GM18508 (cell line): ENCODE results near the gene C1QA.

ENCODE experiments used
- ATAC-seq: cut with Tn5 transposase; IDR thresholded peaks from one replicate; pipeline ENCODE4 v1.9.1; 2021; ENCODE audit warnings: moderate number of reproducible peaks; ENCODE audit not compliant: insufficient read depth, unreplicated experiment

Gene C1QA, protein sequence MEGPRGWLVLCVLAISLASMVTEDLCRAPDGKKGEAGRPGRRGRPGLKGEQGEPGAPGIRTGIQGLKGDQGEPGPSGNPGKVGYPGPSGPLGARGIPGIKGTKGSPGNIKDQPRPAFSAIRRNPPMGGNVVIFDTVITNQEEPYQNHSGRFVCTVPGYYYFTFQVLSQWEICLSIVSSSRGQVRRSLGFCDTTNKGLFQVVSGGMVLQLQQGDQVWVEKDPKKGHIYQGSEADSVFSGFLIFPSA

DNA sequence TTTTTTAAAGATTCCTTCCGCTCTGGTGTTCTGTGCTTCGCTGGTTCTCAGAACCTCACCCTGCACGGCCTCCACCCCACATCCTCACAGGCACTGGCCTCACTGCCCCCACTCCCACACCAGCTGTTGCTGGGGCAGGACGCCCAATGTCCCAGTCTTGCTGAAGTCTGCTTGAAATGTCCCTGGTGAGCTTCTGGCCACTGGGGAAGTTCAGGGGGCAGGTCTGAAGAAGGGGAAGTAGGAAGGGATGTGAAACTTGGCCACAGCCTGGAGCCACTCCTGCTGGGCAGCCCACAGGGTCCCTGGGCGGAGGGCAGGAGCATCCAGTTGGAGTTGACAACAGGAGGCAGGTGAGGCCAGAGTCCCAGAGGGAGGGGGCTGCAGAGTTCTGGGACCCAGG, at the start of gene C1QA:
C1QA (plus strand) TSS at position 276 of the 400 bp plus-strand sequence. CDS start 989 bp downstream, outside the sequence.
- no peak for ATAC-seq

- ATAC-seq, result no peak
Observed at GRCh38 chr1:22587247-22587646, 49.2 kb upstream of the C1QA start.

- ATAC-seq, result no peak
Observed at GRCh38 chr1:22588899-22589422, 47.5 kb upstream of the C1QA start.

DNA sequence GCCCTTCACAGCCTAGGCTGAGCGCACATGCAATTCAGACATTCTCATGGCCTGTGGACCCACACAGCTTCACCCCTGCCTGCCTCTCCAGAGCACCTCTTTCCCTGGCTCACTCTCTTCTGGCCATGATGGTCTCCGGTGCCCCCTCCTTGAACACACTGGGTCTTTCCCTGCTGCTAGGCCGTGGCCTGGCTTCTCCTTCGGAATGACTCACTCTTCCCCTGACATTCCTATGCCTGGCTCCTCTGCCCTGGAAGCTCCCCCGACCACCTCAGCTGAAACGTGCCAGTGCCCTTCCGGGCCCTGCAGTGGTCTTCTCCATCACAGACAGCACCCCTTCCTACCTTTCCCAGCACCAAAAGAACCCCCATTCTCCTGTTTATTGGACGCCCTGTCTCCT, 44.9 kb upstream of the C1QA start:
- ATAC-seq, result no peak

GRCh38 chr1:22592051-22592450, 44.4 kb upstream of the C1QA start:
- ATAC-seq, result no peak

GRCh38 chr1:22592919-22593790, 43.3 kb upstream of the C1QA start:
- no peak for ATAC-seq

DNA sequence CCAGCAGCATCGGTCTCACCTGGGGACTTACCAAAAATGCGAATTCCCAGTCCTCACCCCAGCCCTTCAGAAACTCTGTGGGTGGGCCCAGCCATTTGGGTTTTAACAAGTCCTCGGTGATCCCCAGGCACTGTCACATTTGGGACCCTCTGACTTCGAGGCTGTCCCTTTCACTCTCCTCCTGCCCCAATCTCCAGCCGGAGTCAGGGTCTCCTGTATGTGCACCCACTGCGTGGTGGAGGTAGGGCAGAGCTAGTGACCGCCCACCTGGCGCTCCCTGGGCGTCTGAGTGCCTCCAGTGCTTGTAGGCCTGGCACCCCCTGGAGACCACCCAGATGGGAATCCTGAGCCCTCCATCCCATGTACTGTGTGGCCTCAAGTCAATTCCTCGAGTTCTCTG, 42.0 kb upstream of the C1QA start:
- no peak for ATAC-seq

GRCh38 chr1:22595108-22595507, 41.3 kb upstream of the C1QA start:
- ATAC-seq, result no peak

DNA sequence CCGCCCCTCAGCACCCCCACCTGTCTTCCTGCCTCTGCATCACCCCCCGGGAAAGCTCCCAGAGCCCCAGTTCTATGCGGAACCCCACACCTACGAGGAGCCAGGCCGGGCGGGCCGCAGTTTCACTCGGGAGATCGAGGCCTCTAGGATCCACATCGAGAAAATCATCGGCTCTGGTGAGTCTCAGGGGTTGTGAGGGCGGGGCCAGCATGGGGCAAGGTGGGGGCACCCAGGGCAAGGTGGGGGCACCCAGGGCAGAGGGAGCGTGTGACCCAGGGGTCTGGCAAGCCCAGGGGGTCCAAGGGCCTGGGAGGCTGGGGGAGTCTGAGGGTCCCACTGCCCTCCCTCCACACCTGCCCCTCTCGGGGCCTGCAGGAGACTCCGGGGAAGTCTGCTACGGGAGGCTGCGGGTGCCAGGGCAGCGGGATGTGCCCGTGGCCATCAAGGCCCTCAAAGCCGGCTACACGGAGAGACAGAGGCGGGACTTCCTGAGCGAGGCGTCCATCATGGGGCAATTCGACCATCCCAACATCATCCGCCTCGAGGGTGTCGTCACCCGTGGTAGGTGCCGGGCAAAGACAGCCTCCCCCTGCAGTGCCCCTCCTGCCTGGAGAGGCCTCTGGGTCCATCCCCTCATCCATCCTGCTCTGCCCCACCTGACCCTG, 39.0 kb upstream of the C1QA start:
- ATAC-seq, result no peak

GRCh38 chr1:22597996-22598395, 38.4 kb upstream of the C1QA start:
- ATAC-seq, result no peak

- ATAC-seq, result no peak
Observed at GRCh38 chr1:22598736-22599135, 37.7 kb upstream of the C1QA start.

GRCh38 chr1:22600071-22600816, 36.2 kb upstream of the C1QA start:
- no peak for ATAC-seq

DNA sequence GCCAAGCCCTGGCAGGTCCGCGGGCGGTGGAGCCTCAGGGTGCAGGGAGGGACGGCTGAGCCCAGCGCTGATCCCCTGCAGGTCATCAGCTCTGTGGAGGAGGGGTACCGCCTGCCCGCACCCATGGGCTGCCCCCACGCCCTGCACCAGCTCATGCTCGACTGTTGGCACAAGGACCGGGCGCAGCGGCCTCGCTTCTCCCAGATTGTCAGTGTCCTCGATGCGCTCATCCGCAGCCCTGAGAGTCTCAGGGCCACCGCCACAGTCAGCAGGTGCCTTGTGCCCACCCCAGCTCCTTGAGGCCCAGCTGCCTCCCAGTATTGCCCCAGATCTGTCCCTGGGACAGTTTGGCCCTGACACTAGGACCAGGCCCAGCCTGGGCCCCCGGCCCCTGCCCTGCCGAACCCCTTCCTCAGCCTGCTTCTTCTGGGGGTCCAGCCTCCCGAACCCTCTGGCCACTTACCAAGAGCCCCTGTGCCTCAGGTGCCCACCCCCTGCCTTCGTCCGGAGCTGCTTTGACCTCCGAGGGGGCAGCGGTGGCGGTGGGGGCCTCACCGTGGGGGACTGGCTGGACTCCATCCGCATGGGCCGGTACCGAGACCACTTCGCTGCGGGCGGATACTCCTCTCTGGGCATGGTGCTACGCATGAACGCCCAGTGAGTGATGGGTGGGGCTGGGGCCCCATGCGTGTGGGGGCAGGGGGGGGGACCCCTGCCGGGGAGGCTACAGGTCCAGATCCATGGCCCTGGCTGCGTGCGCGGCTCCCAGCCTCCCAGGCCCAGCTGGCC, 35.4 kb upstream of the C1QA start:
- no peak for ATAC-seq

- no peak for ATAC-seq
Observed at GRCh38 chr1:22601610-22602009, 34.8 kb upstream of the C1QA start.

GRCh38 chr1:22602060-22602740, 34.2 kb upstream of the C1QA start:
- ATAC-seq, result no peak

GRCh38 chr1:22606161-22606560, 30.3 kb upstream of the C1QA start:
- ATAC-seq, result no peak

DNA sequence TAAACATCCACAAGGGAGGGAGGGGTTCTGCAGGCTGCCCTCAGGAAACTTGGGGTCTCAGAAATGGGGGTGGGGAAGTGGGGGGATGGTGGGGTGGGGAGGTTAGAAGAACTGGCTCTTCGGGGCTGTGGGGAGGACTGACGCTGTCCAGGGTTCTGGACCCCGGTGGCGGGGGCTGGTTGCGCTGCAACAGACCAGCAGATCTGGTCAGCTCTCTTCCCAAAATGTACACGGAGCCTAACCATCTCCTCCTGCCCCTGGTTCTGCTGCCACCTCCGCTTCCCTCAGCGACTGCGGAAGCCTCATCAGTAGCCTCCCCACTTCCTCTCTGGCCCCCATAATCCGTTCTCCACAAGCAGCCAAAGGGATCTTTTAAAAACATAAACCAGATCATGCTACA, 29.3 kb upstream of the C1QA start:
- ATAC-seq, result no peak

DNA sequence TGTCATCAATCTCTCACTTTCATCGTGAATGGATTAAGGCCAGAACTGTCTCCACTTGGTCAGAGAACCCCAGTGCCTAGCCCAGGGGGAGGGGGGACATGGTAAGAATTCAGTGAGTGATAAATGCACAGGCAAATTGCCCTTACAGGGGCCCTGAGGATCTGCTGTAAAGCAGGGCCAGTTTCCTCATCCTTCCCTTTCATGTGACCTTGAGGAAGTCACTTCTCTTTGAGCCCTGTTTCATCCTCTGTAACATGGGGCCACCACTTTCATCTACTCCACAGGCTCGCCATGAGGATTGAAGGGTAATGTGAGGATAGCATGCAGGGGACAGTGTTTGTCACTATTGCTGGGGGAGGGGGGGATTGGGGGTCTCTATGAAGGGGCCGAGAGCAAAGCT, 28.1 kb upstream of the C1QA start:
- no peak for ATAC-seq

DNA sequence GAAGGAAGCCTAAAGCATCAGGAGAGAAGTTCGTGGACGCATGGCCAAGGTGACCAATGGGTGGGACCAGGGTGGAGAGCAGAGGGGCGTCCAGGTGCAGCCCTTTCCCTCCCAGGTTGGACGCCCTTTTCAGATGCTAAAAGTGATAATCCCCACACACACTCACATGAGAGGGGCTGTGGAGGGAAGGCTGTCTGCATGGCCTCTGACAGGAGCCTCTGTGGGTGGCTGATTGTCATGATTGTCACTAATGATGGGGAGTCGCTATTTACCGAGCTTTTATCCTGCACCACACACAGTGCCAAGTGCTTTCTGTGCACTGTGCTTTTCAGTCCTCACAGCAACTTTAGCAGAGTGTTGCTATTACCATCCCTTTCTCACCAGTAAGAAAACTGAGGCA, 27.1 kb upstream of the C1QA start:
- ATAC-seq, result no peak
